ENCODE results near the gene NPDC1.

NPDC1 gene

DNA sequence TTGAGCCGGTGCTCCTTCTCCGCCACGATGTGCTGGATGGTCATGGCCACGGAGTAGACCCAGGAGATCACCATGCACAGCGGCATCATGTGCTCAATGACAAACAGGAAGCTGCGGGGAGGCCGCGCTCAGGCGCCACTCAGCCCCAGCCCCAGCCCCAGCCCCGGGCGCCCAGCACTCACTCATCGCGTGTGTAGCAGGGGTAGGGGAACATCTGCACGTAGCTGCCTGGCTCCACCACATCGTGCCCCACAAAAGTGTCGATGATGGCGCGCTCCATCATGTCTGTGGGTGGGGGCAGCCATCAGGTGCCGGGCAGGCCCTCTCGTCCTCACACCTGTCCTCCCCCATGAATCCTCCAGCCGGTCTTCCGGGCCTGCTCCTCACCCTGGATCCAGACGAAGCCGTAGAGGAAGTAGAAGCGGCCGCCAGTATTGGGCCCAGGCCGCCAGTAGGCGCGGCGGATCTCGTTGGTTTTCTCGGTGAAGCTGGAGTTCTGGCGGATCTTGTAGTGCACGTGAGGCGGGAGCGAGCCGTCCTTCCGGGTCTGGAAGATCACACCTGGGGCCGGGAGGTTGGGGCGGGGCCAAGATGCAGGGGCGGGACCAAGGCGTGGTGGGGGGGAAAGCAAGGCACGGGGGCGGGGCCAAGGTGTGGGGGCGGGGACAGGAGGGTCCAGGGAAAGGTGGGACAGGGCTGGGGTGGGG is 28.0 kb downstream of the NPDC1 start:
- no peak for TF ChIP-seq CTCF (IDR thresholded peaks at IDR 0.05; ENCODE audit: insufficient read depth, low read depth, low read length, missing control alignments)
- H3K4me3 ChIP-seq (ENCODE audit: low read depth, low read length): no peak overlapping the region
- no peak for DNase-seq (ENCODE audit: low read depth)

- DNase-seq (ENCODE audit: low read depth): no peak
- H3K4me3 ChIP-seq (ENCODE audit: low read depth, low read length): no peak overlapping the region
- no peak for TF ChIP-seq CTCF (IDR thresholded peaks at IDR 0.05; ENCODE audit: insufficient read depth, low read depth, low read length, missing control alignments)
These were observed 28.9 kb downstream of the NPDC1 start for GRCh38 chr9:137017071-137017470.

DNA sequence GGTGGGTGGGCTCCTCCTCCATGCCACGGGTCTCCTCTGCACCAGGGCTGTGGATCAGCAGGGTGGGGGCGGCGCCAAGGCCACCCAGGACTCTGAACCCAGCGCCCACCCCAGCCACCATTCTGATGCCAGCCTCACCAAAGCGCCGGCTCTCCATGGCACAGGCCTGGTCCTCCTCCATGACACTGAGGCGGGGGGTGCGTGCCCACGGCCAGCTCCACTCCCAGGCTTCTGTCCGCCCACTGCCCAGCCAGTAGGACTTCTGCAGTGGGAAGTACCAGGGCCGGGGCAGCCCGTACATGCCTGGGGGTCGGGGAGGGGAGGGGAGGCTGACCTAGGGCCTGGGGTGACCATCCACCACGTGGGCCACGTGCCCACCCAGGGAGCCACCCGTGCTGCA is 29.5 kb downstream of the NPDC1 start:
- no peak overlapping the region for H3K4me3 ChIP-seq (ENCODE audit: low read depth, low read length)
- no peak for DNase-seq (ENCODE audit: low read depth)
- TF ChIP-seq CTCF (IDR thresholded peaks at IDR 0.05; ENCODE audit: insufficient read depth, low read depth, low read length, missing control alignments): no peak

- TF ChIP-seq CTCF (IDR thresholded peaks at IDR 0.05; ENCODE audit: insufficient read depth, low read depth, low read length, missing control alignments): no peak
- no peak for DNase-seq (ENCODE audit: low read depth)
These were observed 30.0 kb downstream of the NPDC1 start for GRCh38 chr9:137015976-137016375.

GRCh38 chr9:137015540-137015930 is 30.4 kb downstream of the NPDC1 start:
- no peak overlapping the region for H3K4me3 ChIP-seq (ENCODE audit: low read depth, low read length)
- no peak for TF ChIP-seq CTCF (IDR thresholded peaks at IDR 0.05; ENCODE audit: insufficient read depth, low read depth, low read length, missing control alignments)
- DNase-seq (ENCODE audit: low read depth): no peak

More at GRCh38 chr9:137015976-137016375, 30.0 kb downstream of the NPDC1 start:
- H3K4me3 ChIP-seq (ENCODE audit: low read depth, low read length): no peak overlapping the region

DNA sequence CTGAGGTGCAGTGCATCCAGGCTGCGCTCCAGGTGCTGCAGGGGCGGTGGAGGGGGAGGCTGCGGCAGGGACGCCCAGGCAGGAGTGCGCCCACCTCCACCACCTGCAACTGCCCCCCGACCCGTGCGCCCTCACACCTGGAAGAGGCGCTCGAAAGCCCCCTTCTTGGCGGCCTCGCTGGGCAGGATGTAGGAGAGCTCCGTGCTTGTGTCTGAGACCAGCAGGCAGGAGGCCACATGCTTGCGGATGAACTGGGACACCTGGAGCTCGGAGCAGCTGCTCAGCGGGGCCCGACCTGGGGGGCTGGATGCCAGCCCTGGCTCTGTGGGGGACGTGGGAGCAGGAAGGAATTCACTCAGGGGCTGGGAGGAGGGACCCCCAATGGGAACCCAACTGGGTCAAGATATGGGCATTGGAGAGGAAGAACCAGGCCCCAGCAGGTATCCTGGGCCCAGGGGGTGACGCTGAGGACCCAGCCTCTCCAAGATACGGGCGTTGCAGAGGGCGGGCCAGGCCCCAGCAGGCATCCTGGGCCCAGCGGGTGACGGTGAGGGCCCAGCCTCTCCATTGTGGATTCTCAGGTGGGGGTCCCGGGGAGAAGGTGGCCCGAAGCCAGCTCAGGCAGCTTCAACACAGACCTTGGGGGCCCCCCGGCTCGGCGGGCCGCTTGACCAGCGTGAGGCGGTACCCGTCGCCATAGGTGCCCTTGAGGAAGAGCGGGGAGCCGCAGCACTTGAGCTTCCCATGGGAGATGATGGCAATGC is 31.0 kb downstream of the NPDC1 start:
- TF ChIP-seq CTCF (IDR thresholded peaks at IDR 0.05; ENCODE audit: insufficient read depth, low read depth, low read length, missing control alignments): no peak

More for the DNA sequence above, 31.0 kb downstream of the NPDC1 start:
- no peak overlapping the region for H3K4me3 ChIP-seq (ENCODE audit: low read depth, low read length)
- DNase-seq (ENCODE audit: low read depth): no peak

Data from GM12865 (cell line).